Measurements from ENCODE around the gene ABCG4. TPM values are rescaled to one million over a fixed set of nuclear protein-coding genes. Genes with fewer than 3 reads are reported as not detected.

ABCG4 gene
- total and polyA plus RNA-seq, 9 of the 15 experiments (the other 6 are each of a cell fraction or from before 2014, with no cell fraction given) = 0.03 to 0.11 (median 0.07) TPM; not detected in 4

- no peak for TF ChIP-seq MGA (IDR thresholded peaks at IDR 0.05)
- TF ChIP-seq NR3C1 (CRISPR knock-in tag; IDR thresholded peaks at IDR 0.05) = no peak
- TF ChIP-seq ZNF696 (CRISPR knock-in tag; conservative IDR thresholded peaks at IDR 0.05) = no peak
These were observed 3.3 kb upstream of the ABCG4 start (continued) for GRCh38 chr11:119145551-119145950.
